Activated CD4-positive, CD25-positive, alpha-beta regulatory T cell treated with anti-CD3 and anti-CD28 coated beads, Interleukin-2, amount 50 U/mL, for 72 hours (primary cell): ENCODE results near the gene PRKCD.

Experiments
- DNase-seq: peaks from one replicate; pipeline ENCODE4 v3.0.0; 2021

PRKCD gene

GRCh38 chr3:53221827-53222182 lies 60.8 kb downstream of the PRKCD start:
- no peak for DNase-seq

GRCh38 chr3:53222183-53222901 lies 61.3 kb downstream of the PRKCD start:
- no peak for DNase-seq

- no peak for DNase-seq
These were observed 62.0 kb downstream of the PRKCD start for GRCh38 chr3:53223025-53223424.

GRCh38 chr3:53223541-53223966 lies 62.5 kb downstream of the PRKCD start:
- DNase-seq, result no peak

- DNase-seq, result no peak
These were observed 63.0 kb downstream of the PRKCD start for GRCh38 chr3:53224026-53224425.

- DNase-seq, result no peak
These were observed 63.5 kb downstream of the PRKCD start for GRCh38 chr3:53224536-53224935.

GRCh38 chr3:53225181-53225580 lies 64.2 kb downstream of the PRKCD start:
- no peak for DNase-seq

GRCh38 chr3:53225651-53226050 lies 64.6 kb downstream of the PRKCD start:
- DNase-seq, result no peak

GRCh38 chr3:53226142-53226840 lies 65.3 kb downstream of the PRKCD start:
- DNase-seq, result no peak

GRCh38 chr3:53226841-53227407 lies 65.9 kb downstream of the PRKCD start:
- DNase-seq, result no peak

GRCh38 chr3:53227993-53228885 lies 67.2 kb downstream of the PRKCD start:
- no peak for DNase-seq

GRCh38 chr3:53229171-53229570 lies 68.2 kb downstream of the PRKCD start:
- DNase-seq, result no peak

- DNase-seq, result no peak
These were observed 68.6 kb downstream of the PRKCD start for GRCh38 chr3:53229606-53230005.

GRCh38 chr3:53230041-53230621 lies 69.1 kb downstream of the PRKCD start:
- no peak for DNase-seq

GRCh38 chr3:53230789-53231188 lies 69.8 kb downstream of the PRKCD start:
- no peak for DNase-seq

GRCh38 chr3:53231532-53232511 lies 70.8 kb downstream of the PRKCD start:
- DNase-seq, result no peak

- no peak for DNase-seq
These were observed 71.8 kb downstream of the PRKCD start for GRCh38 chr3:53232641-53233377.

- DNase-seq, result no peak
These were observed 73.3 kb downstream of the PRKCD start for GRCh38 chr3:53234130-53234840.

GRCh38 chr3:53234841-53235232 lies 73.8 kb downstream of the PRKCD start:
- no peak for DNase-seq

- no peak for DNase-seq
These were observed 74.5 kb downstream of the PRKCD start for GRCh38 chr3:53235545-53235944.
